Uterus (tissue), 4 donors: ENCODE results near the gene GPN1. TPM values are rescaled to one million over a fixed set of nuclear protein-coding genes. Genes with fewer than 3 reads are reported as not detected.

Source experiments
- DNase-seq, 2 donors: peaks; one replicate each; pipeline ENCODE4 v3.0.0-alpha.2; 2019 to 2020
- H3K27ac ChIP-seq, 2 donors: fragments of 200-600 bp; sonication (generic); 1 replicate in 1 of 2; 2 replicates in 1 of 2; pipeline ENCODE4 v1.5.1; 2016 to 2018
- H3K27me3 ChIP-seq, 2 donors: fragments of 200-600 bp; sonication (generic); one replicate each; pipeline ENCODE4 v1.5.1; 2018 to 2019; ENCODE audit warnings: control low read depth in 1 of 2
- H3K36me3 ChIP-seq, 2 donors: fragments of 200-600 bp; sonication (generic); one replicate each; pipeline ENCODE4 v1.5.1; 2019; ENCODE audit warnings: control low read depth in 1 of 2
- H3K4me1 ChIP-seq, 2 donors: fragments of 200-600 bp; sonication (generic); one replicate each; pipeline ENCODE4 v1.5.1; 2018 to 2019; ENCODE audit warnings: control low read depth in 1 of 2
- H3K4me3 ChIP-seq, 2 donors: fragments of 200-600 bp; sonication (generic); 1 replicate in 1 of 2; 2 replicates in 1 of 2; pipeline ENCODE4 v1.5.1; 2018 to 2019; ENCODE audit warnings: mild to moderate bottlenecking in 1 of 2
- H3K9me3 ChIP-seq, 2 donors: fragments of 200-600 bp; sonication (generic); one replicate each; pipeline ENCODE4 v1.5.1; 2019; ENCODE audit warnings: control low read depth in 1 of 2
- CTCF ChIP-seq, 4 experiments: fragments of 200-600 bp in 2 of 4; fragments of 450-650 bp in 2 of 4; sonication (generic) in 2 of 4; IDR thresholded peaks; one replicate each; pipeline ENCODE4 v1.5.1; 2016 to 2019; ENCODE audit warnings: antibody characterized with exemption in 4 of 4, mild to moderate bottlenecking in 2 of 4, moderate library complexity in 1 of 4
- POLR2A ChIP-seq, 2 donors: fragments of 450-650 bp; IDR thresholded peaks; one replicate each; pipeline ENCODE4 v1.6.1; 2016; ENCODE audit warnings: antibody characterized with exemption in 2 of 2, mild to moderate bottlenecking in 1 of 2, moderate library complexity in 1 of 2
- intact Hi-C: fragments of 100-400 bp; cut with DNase I; formaldehyde crosslinking; loops from one replicate; pipeline ENCODE4 v1.15.1; 2023; ENCODE audit warnings: low total_unique reads
- small RNA-seq: library from RNA; depleted of rRNA; stranded (forward); fragments of <200 nt; gene quantifications from one replicate; pipeline ENCODE3, GENCODE V24; 2016
- total RNA-seq, 4 donors: library from RNA; depleted of rRNA in 3 of 4; stranded (reverse); fragments of >200 nt in 3 of 4; gene quantifications; one replicate each; pipeline versions ENCODE4 v1.1.0 to v1.2.4, GENCODE V29; 2014 to 2023
- donor health status: DM: yes; HTN: yes; CAD: no.

The GPN1 gene
- total RNA-seq, 4 donors from 2014 or later, result 13.3 to 38.6 (median 19.7) TPM

GRCh38 chr2:27685577-27685976 is 56.7 kb downstream of the GPN1 start:
- intact Hi-C loops, result no loop called here

GRCh38 chr2:27687232-27687631 is 58.4 kb downstream of the GPN1 start:
- no peak overlapping the region for H3K27ac ChIP-seq
- H3K4me3 ChIP-seq, result no peak overlapping the region
- H3K27me3 ChIP-seq, result no peaks in the 10 kb centered on the region
- TF ChIP-seq POLR2A (IDR thresholded peaks at IDR 0.05), result no peak
- no peak for TF ChIP-seq CTCF (IDR thresholded peaks at IDR 0.05)
- H3K9me3 ChIP-seq, result no peaks in the 10 kb centered on the region
- intact Hi-C loops, result no loop called here
- no peaks in the 10 kb centered on the region for H3K36me3 ChIP-seq
- no peak for DNase-seq
- H3K4me1 ChIP-seq, result no peaks in the 10 kb centered on the region

More at GRCh38 chr2:27685577-27685976, 56.7 kb downstream of the GPN1 start:
- DNase-seq, result no peak
- H3K27ac ChIP-seq, result no peak overlapping the region
- no peaks in the 10 kb centered on the region for H3K4me1 ChIP-seq
- TF ChIP-seq CTCF (IDR thresholded peaks at IDR 0.05), result no peak
- no peaks in the 10 kb centered on the region for H3K9me3 ChIP-seq
- no peak overlapping the region for H3K4me3 ChIP-seq
- H3K27me3 ChIP-seq, result no peaks in the 10 kb centered on the region
- H3K36me3 ChIP-seq, result no peaks in the 10 kb centered on the region

GRCh38 chr2:27689424-27689823 is 60.6 kb downstream of the GPN1 start:
- TF ChIP-seq POLR2A (IDR thresholded peaks at IDR 0.05) (no peak), CTCF (IDR thresholded peaks at IDR 0.05) (no peak)
- intact Hi-C loops, result no loop called here
- no peaks in the 10 kb centered on the region for H3K36me3 ChIP-seq
- H3K27me3 ChIP-seq, result no peaks in the 10 kb centered on the region
- no peaks in the 10 kb centered on the region for H3K4me1 ChIP-seq
- no peaks in the 10 kb centered on the region for H3K9me3 ChIP-seq
- H3K27ac ChIP-seq, result no peak overlapping the region
- no peak overlapping the region for H3K4me3 ChIP-seq
- DNase-seq, result no peak

GRCh38 chr2:27690052-27690451 is 61.2 kb downstream of the GPN1 start:
- TF ChIP-seq POLR2A (IDR thresholded peaks at IDR 0.05) (no peak), CTCF (IDR thresholded peaks at IDR 0.05) (no peak)
- Histone ChIP-seq H3K4me1 (no peaks in the 10 kb centered on the region), H3K27ac (no peak overlapping the region), H3K36me3 (no peaks in the 10 kb centered on the region), H3K27me3 (no peaks in the 10 kb centered on the region), H3K9me3 (no peaks in the 10 kb centered on the region), H3K4me3 (no peak overlapping the region)
- DNase-seq, result no peak
- intact Hi-C loops, result no loop called here

GRCh38 chr2:27697660-27698059 is 68.8 kb downstream of the GPN1 start:
- Histone ChIP-seq H3K36me3 (no peaks in the 10 kb centered on the region), H3K4me1 (no peaks in the 10 kb centered on the region)

More at GRCh38 chr2:27697660-27698059, 68.8 kb downstream of the GPN1 start:
- Histone ChIP-seq H3K9me3 (no peaks in the 10 kb centered on the region), H3K4me3 (no peak overlapping the region), H3K27ac (no peak overlapping the region), H3K27me3 (no peaks in the 10 kb centered on the region)
- no peak for TF ChIP-seq POLR2A (IDR thresholded peaks at IDR 0.05)
- TF ChIP-seq CTCF (IDR thresholded peaks at IDR 0.05), result no peak
- intact Hi-C loops, result no loop called here
- no peak for DNase-seq

Small RNAs within 50 kb of the gene (small RNA-seq; reads per million reads assigned to genes)
- gene RF00340, result not detected

Other genes with a start within 250 kb of the GPN1 start
- 10 to 100 TPM in 3 of 4 donors, under 1 TPM in 1; 0.88 to 16.1 (median 12.0) TPM for gene ZNF513, start 248.3 kb upstream of the GPN1 start, total RNA-seq
- 10 to 100 TPM; 15.9 to 54.1 (median 42.2) TPM for gene PPM1G, start 219.5 kb upstream of the GPN1 start, total RNA-seq
- gene NRBP1, start 200.4 kb upstream of the GPN1 start, total RNA-seq, result 100 to 1,000 TPM in 2 of 4 donors, 10 to 100 TPM in 2; 57.6 to 148 (median 83.5) TPM
- 1 to 10 TPM in 3 of 4 donors, not detected in 1; 1.9 to 8.8 (median 2.6) TPM for gene KRTCAP3, start 186.7 kb upstream of the GPN1 start, total RNA-seq
- 10 to 100 TPM in 3 of 4 donors, 1 to 10 TPM in 1; 9.7 to 63.1 (median 48.2) TPM for gene IFT172, start 139.3 kb upstream of the GPN1 start, total RNA-seq
- gene FNDC4, start 133.8 kb upstream of the GPN1 start, total RNA-seq, result 1 to 10 TPM in 3 of 4 donors, under 1 TPM in 1; 0.59 to 9.1 (median 7.4) TPM
- gene GCKR, start 132.2 kb upstream of the GPN1 start, total RNA-seq, result under 1 TPM in 2 of 4 donors, not detected in 2; 0.61 to 0.69 TPM
- gene ZNF512, start 46.0 kb upstream of the GPN1 start, total RNA-seq, result 10 to 100 TPM; 17.9 to 82.9 (median 42.6) TPM
- 10 to 100 TPM in 1 of 4 donors, 1 to 10 TPM in 3; 3.5 to 12.3 (median 7.3) TPM for gene CCDC121, start within 50 bp of the GPN1 start, total RNA-seq
- gene SUPT7L, start 34.6 kb downstream of the GPN1 start, total RNA-seq, result 10 to 100 TPM; 11.8 to 31.2 (median 20.2) TPM
- gene SLC4A1AP, start 34.8 kb downstream of the GPN1 start, total RNA-seq, result 10 to 100 TPM; 15.0 to 23.8 (median 23.1) TPM
- gene MRPL33, start 142.7 kb downstream of the GPN1 start, total RNA-seq, result 100 to 1,000 TPM in 1 of 4 donors, 10 to 100 TPM in 3; 51.7 to 404 (median 71.4) TPM